Limb (tissue), 2 donors: ENCODE results near the gene MGAM2.

Experiments used
- DNase-seq, 2 donors: peaks; one replicate each; pipeline ENCODE4 v3.0.0-alpha.2; 2016; ENCODE audit errors: extremely low spot score in 2 of 2

Gene MGAM2

DNA sequence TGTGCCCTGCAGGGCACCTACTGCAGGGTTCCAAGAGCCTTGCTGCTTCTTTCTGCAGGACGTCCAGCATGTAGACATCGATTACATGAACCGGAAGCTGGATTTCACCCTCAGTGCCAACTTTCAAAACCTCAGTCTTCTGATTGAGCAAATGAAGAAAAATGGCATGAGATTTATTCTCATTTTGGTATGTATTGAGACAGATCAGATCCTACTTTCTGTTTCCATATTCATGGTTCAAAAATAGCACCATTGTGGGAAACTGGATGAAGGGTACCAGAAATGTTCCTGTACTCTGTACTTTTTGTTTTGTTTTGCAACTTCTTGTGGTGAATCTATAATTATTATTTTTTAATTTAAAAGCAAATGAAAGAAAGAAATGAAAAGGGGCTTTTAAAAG, 64.1 kb downstream of the MGAM2 start:
- no peak for DNase-seq

DNA sequence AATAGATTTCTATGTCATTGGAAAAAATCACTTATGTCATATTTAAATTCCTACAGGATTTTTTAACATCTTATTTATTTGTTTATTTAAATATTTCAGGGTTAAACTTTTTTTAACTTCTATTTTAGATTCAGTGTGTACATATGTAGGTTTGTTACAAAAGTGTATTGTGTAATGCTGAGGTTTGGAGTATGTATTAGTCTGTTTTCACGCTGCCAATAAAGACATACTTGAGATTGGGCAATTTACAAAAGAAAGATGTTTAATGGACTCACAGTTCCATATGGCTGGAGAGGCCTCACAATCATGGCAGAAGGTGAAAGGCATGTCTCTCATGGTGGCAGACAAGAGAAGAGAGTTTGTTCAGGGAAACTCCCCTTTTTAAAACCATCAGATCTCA, 65.4 kb downstream of the MGAM2 start:
- no peak for DNase-seq

- DNase-seq: no peak
Observed at GRCh38 chr7:142177869-142178268, 66.4 kb downstream of the MGAM2 start.

GRCh38 chr7:142180426-142180825, 68.9 kb downstream of the MGAM2 start:
- DNase-seq: no peak

DNA sequence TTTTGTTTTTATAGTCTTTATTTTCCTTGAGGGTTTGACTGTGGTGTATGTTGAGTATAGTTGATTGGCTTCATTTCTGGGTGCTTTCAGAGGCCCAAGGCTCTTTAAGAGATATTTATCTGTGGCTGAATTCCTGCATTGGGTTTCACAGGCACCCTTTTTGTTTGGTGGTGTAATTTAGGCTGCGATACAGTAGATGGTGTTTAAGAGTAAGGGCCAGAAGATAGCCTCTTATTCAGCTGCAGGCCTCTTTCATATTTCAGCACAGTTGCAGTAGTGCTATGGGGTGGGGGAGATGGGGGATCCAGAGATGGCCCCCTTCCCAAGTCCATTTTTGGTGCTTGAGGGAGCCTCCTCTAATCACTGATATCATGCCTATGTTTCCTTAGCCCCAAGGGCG, 69.7 kb downstream of the MGAM2 start:
- DNase-seq: no peak

- DNase-seq: no peak
Observed at GRCh38 chr7:142181966-142182365, 70.4 kb downstream of the MGAM2 start.

DNA sequence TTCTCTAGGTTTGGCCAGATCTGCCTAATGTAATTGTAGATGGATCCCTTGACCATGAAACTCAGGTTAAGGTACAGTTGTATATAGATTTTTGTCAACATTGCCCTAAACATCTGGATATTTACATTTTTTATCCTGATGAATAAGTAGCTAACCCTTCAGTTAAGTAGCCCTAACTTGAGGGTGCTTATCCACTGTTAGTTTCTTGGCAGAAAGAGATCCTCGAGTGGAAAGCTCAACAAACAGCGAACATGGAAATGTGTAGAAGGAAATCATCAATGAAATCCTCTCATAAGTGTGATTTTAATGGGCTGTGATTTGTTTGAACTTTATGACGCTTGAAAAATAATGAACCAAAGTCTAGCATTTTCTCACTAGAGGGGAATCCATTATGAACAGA, 73.6 kb downstream of the MGAM2 start:
- no peak for DNase-seq

DNA sequence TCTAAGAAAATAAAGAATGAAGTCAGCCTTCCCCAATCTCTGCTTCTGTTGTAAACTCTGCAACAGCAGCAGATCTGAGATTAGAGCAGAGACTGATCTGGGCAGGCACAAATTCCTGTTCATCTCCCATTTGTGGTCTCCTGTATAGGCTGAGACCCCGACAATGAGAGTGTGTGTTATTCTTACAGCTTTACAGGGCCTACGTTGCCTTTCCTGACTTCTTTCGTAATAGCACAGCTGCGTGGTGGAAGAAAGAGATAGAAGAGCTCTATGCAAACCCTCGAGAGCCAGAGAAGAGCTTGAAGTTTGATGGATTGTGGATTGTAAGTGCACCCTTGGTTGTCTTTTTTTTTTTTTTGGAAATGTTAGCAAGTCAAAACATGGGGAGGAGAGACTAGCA, 74.3 kb downstream of the MGAM2 start:
- DNase-seq: no peak

DNA sequence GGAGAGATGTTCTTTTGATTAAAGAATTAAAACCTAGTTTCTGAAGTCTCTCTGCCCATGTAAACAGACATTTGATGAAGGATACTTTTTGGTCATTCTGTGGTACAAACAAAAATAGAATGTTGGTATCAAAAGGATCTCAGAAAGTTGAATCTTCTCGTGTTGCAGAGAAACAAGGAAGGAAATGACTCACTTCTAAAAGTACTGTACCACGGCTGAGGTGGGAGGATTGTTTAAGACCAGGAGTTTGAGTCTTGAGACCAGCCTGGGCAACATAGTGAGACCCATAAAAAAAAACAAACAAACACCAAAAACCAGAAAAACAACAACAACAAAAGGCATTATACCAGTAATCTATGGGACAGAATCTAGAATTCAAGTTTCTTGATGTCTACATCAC, 76.6 kb downstream of the MGAM2 start:
- no peak for DNase-seq

DNA sequence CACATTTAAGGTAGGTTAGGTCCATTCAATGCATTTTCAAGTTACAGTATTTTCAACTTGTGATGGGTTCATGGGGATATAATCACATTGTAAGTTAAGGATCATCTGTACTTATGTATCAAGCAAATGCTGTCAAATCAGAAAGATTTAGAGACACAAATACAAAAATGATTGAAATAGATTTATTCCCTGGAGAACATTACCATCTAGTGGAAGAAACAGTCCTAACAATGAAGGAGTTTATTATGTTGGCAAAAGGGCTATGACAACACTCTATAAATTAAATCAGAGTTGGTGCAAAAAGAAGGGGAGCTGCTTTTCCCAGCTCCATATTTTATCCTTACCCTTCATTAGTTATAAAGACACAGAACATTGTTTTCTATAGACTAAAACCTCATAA, 77.3 kb downstream of the MGAM2 start:
- DNase-seq: no peak

- DNase-seq: no peak
Observed at GRCh38 chr7:142194201-142194600, 82.7 kb downstream of the MGAM2 start.

GRCh38 chr7:142196066-142196840, 84.7 kb downstream of the MGAM2 start:
- no peak for DNase-seq

- no peak for DNase-seq
Observed at GRCh38 chr7:142200206-142200605, 88.7 kb downstream of the MGAM2 start.

GRCh38 chr7:142228537-142229104, 117.1 kb downstream of the MGAM2 start:
- no peak for DNase-seq

GRCh38 chr7:142231716-142232115, 120.2 kb downstream of the MGAM2 start:
- no peak for DNase-seq

DNA sequence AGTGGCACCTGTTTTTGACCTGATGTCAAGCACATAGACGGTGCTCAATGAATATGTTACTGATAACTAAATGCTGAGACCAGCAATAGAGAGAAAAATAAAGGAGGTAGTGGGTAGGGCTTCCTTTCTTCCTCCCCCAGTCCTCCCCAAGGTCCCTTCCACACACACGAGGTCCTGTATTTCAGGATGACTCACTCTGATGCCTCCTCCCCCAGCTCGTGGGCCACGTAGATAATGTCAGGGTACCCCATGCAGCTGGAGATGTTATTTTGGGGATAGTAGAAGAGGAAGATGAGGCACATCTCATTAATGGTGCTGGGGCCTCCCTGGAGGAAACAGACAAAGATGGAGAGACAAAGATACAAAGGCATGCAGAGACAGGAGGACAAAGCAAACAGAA, 129.0 kb downstream of the MGAM2 start:
- no peak for DNase-seq

DNA sequence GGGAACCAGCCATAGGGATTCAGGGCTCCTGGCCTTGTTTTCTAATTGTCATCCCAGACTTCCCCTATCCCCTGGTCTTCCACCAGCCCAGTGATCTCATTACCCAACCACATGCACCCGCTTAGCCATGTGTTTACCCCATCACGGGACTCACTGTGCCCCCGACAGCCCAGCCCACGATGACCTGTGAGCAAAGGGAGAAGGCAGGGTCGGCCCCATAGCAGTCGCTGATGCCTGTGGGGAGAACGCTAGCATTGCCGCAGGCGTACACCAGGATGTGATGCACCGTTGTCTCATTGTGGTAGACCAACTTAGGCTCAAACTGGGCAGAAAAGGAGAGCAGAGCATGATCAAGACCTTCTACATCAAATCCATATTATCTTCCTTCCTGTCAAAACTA, 132.3 kb downstream of the MGAM2 start:
- no peak for DNase-seq

DNA sequence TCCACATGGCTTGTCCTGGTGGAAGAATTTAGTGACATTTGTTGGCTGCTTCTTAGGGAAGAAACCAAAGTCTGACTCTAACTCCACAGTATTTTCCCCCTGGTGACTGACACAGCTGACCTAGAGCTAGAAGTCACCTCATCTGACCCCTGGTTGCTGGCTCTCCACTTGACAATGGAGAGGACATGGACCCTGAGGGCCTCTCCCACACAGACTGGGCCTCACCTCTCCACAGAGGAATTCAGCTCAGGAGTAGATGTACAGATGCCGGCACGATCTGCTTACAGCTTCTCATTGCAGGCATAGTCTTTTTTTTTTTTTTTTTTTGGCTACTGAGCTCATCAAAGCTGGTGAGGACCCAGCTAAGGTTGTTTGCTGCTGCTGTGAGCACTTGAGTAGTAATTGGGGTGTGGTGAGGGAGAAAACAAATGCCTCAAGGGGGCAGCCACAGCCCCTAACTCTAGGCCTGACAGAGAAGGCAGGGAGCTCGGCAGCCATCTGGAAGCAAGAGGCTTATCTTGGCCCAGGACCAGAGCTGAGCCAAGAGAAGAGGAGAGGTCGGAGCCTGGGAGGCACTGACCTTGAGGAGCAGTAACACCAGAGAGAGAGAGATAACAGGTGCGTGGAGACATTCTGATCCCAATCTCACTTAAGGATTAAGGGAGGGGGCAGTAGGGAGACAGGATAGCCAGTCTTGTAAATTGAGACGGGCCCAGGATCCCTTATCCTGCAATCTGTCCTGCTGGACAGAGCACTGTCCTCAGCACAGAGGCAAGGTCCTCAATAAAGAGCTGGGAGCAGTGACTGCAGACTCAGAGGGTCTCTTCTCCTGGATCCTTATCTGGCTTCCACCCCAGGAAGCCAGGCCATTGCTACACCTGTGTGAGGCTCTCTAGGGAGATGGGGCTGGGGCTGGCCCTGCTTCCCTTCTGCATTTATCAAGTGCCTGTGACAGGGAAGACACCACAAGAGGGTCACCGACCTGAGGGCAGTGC, 136.9 kb downstream of the MGAM2 start:
- DNase-seq: no peak

- DNase-seq: no peak
Observed at GRCh38 chr7:142249918-142250317, 138.4 kb downstream of the MGAM2 start.

DNA sequence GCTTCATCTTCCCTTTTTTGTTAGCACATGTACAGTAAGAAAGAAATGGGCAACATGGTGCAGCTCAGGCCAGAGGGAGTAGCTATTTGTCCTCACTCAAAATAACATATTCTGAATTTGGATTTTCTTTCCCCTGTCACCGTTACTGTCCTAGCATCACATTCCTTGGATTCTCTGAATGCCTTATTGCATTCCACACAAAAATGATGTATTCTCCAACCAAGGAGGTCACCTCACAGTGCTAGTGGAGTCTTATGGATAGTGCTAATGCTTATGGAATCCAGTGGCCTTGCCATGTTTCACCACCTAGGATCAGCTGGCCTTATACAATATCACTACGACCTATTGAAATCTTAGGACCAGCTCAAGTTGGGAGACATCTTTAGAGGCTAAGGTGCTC, 139.2 kb downstream of the MGAM2 start:
- DNase-seq: no peak

DNA sequence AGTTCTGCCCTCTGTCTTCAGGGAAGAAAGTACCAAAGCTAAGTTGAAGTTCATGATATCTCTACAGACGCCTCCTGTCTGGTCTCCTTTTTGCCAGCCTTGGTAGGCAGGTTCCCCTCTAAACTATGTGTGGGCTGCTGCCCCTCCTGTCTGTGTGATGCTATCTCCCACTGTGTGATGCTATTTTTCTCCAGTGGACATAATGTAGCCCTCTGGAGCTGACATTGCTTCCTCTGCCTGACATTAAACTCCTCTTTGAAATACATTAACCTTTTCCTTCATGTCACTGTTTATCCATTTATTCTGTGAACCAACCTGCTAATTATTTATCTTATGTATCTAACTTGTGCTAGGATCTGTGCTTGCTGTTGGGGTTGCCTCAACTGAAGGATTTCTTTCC, 146.4 kb downstream of the MGAM2 start, which contains the start of gene PRSS58:
Gene PRSS58 (minus strand): TSS at position 101 of the 400 bp plus-strand sequence. CDS start 351 bp downstream, outside the sequence.
- no peak for DNase-seq
